Activated CD8-positive, alpha-beta memory T cell treated with anti-CD3 and anti-CD28 coated beads, Interleukin-2, amount 50 U/mL, for 1 hour (primary cell): ENCODE results near the gene RNF157.
"Not testable (repeated sequence)": the region's sequence is repeated elsewhere in the genome, so short reads cannot be mapped to it uniquely, and the experiment has no call there.

Experiments used
- DNase-seq: peaks from one replicate; pipeline ENCODE4 v3.0.0-alpha.2; 2020; ENCODE audit errors: extremely low read depth

RNF157 gene

GRCh38 chr17:76234354-76234679, 6.0 kb downstream of the RNF157 start:
- no peak for DNase-seq

- no peak for DNase-seq
Measured at GRCh38 chr17:76233588-76234353, 6.5 kb downstream of the RNF157 start.

- no peak for DNase-seq
Measured at GRCh38 chr17:76232342-76232741, 8.0 kb downstream of the RNF157 start.

- not testable (repeated sequence) for DNase-seq
Measured at GRCh38 chr17:76226749-76227148, 13.5 kb downstream of the RNF157 start.

GRCh38 chr17:76225373-76226086, 14.8 kb downstream of the RNF157 start:
- DNase-seq: not testable (repeated sequence)

DNA sequence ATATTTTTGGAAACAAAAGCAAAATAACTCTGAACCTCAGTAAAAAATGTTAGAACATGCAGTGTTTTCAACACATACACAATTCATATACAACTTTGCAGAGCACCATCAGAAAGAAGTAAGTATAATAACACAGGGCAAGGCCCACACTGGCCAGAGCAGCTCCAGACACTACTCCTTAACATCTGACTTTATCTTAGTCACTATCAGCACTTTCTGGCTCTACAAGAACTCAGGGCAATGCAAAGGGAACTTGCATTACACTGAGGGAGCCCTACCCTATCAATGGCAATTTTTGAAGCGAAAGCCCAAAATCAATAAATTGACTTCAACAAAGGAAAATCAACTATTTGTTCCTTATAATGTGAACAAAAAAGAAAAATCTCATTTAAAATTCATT, 16.5 kb downstream of the RNF157 start:
- no peak for DNase-seq

DNA sequence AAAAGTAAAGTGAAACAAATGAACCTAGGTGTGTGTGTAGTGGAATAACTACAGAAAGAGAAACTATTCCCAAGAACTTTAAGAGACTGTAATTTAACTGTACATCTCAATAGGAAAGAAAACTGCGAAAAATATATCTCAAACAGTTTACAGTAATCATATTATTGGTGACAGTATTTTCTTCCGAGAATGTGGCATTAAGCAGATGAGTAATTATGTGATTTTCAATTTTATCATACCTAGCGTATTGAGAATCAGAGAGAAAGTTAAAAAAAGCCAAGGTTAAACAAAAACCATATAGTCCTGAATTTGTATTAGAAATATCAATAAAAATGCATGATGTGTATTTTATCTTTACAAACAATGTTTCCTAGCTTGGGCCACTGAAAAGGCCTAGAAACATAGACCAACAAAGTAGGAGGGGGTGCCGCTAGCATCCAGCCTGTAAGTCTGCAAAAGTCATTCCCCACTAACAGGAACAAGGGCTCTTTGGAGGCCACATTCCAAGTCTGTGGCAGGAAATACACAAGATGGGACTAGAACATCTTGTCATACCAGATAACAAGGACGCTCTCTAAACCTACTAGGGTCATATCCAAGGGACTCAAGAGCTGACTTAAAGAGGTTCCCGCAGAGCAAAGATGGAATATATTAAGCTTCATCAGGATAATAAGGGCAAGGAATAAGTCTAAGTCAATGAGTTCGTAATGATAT, 20.5 kb downstream of the RNF157 start:
- no peak for DNase-seq

DNA sequence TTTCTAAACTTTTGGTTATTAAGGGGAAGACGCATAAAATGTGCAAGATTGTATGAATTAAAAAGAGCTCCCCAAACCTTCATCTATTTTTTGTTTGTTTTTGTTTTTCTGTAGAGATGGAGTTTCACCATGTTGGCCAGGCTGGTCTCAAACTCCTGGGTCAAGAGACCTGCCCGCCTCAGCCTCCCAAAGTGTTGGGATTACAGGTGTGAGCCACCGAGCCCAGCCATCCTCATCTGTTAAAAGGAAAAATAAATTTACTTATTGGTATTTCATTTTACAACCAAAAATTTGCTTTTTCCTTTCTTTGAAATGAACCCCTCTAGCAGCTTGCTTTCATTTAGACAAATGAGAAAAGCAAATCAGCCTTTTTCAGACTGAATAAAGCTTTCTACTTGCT, 23.2 kb downstream of the RNF157 start:
- no peak for DNase-seq

- DNase-seq: no peak
Measured at GRCh38 chr17:76213491-76213890, 26.8 kb downstream of the RNF157 start.

- DNase-seq: no peak
Measured at GRCh38 chr17:76208120-76208519, 32.2 kb downstream of the RNF157 start.

- DNase-seq: no peak
Measured at GRCh38 chr17:76207275-76208059, 32.8 kb downstream of the RNF157 start.

GRCh38 chr17:76205542-76206144, 34.6 kb downstream of the RNF157 start:
- not testable (repeated sequence) for DNase-seq

- DNase-seq: no peak
Measured at GRCh38 chr17:76204277-76204676, 36.0 kb downstream of the RNF157 start.

GRCh38 chr17:76200354-76200753, 39.9 kb downstream of the RNF157 start:
- no peak for DNase-seq

DNA sequence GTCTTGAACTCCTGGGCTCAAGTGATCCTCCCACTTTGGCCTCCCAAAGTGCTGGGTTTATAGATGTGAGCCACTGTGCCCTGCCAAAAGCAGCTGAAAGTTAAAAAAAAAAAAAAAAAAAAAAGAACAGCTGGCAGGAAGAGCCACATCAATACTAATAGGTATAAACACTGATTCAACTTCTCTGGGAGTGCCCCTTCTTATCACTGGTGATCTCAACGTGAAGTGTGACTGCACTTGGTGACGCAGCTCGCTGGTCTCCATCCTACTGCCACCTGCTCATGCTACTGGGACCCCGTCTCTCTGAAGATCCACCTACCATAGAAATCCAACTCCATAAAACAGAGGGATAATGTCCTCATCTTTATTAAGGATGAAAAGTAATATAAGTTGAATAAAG, 40.8 kb downstream of the RNF157 start:
- DNase-seq: peak; percentile 40

- no peak for DNase-seq
Measured at GRCh38 chr17:76198702-76199101, 41.6 kb downstream of the RNF157 start.

GRCh38 chr17:76197911-76198310, 42.4 kb downstream of the RNF157 start:
- no peak for DNase-seq

- no peak for DNase-seq
Measured at GRCh38 chr17:76196675-76197074, 43.6 kb downstream of the RNF157 start.

DNA sequence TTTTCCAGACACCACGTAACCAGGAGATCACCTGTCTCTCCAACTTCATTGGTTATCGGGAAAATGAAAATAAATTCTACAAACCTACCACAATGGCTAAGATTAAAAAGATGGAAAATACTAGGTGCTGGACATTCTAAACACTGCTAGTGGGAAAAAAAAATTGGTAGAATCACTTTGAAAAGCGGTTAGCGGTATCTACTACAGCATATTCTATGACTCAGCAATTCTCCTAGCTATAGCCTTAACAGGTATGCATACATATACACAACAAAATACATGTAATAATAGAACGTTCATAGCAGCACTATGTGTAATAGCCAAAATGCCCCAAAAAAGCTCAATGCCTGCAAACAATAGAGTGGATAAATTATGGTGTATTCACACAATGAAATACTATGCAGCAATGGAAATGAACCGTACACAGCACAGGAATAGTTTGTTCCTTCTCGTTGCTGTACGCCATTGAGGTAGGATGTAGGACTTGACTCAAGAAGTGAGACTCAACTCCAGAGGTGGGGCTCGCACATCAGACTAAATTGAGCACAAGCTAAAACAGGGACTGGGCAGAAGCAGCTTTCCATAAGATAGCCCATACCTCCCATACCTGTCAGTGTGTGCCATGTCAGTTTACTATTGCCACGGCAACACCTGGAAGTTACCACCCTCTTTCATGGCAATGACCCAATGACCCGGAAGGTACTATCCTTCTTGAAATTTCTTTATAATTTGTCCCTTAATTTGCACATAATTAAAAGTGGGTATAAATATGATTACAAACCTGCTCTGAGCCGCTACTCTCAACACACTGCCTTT, 44.8 kb downstream of the RNF157 start:
- no peak for DNase-seq

- DNase-seq: no peak
Measured at GRCh38 chr17:76193591-76193990, 46.7 kb downstream of the RNF157 start.

- DNase-seq: no peak
Measured at GRCh38 chr17:76191896-76192295, 48.4 kb downstream of the RNF157 start.
